Smooth muscle cell (in vitro differentiated cells): ENCODE measurements around the gene AMOTL1. TPM values are rescaled to one million over a fixed set of nuclear protein-coding genes. Genes with fewer than 3 reads are reported as not detected.

Experiments used
- DNase-seq: peaks from one replicate; lab custom pipeline; 2025; ENCODE audit not compliant: unreplicated experiment; lab: John Stamatoyannopoulos, UW
- H2AFZ ChIP-seq: fragments of 200-600 bp; sonication (generic); 2 replicates; pipeline ENCODE4 v1.6.0; 2016; ENCODE audit warnings: antibody characterized with exemption, low read depth, mild to moderate bottlenecking
- H3F3A ChIP-seq: fragments of 200-600 bp; sonication (generic); 2 replicates; pipeline ENCODE4 v1.6.0; 2017; ENCODE audit warnings: antibody characterized with exemption, low read depth
- H3K27ac ChIP-seq: fragments of 200-600 bp; sonication (generic); 2 replicates; pipeline ENCODE4 v1.5.1; 2016; ENCODE audit warnings: low read depth, mild to moderate bottlenecking
- H3K27me3 ChIP-seq: fragments of 200-600 bp; sonication (generic); 2 replicates; pipeline ENCODE4 v1.6.1; 2016; ENCODE audit warnings: low read depth, mild to moderate bottlenecking
- H3K36me3 ChIP-seq: fragments of 200-600 bp; sonication (generic); 2 replicates; pipeline ENCODE4 v1.5.1; 2016; ENCODE audit warnings: low read depth
- H3K4me1 ChIP-seq: fragments of 200-600 bp; sonication (generic); 2 replicates; pipeline ENCODE4 v1.5.1; 2016; ENCODE audit warnings: low read depth
- H3K4me2 ChIP-seq: fragments of 200-600 bp; sonication (generic); 2 replicates; pipeline ENCODE4 v1.6.0; 2016; ENCODE audit warnings: mild to moderate bottlenecking
- H3K4me3 ChIP-seq: fragments of 200-600 bp; sonication (generic); 2 replicates; pipeline ENCODE4 v1.5.1; 2016; ENCODE audit warnings: mild to moderate bottlenecking
- H3K79me2 ChIP-seq: fragments of 200-600 bp; sonication (generic); 2 replicates; pipeline ENCODE4 v1.6.0; 2016; ENCODE audit warnings: low read depth, mild to moderate bottlenecking
- H3K9ac ChIP-seq: fragments of 200-600 bp; sonication (generic); 2 replicates; pipeline ENCODE4 v1.6.0; 2016; ENCODE audit warnings: low read depth
- H3K9me3 ChIP-seq: fragments of 200-600 bp; sonication (generic); replicated peaks from 2 replicates; pipeline ENCODE4 v1.5.1; 2016; ENCODE audit warnings: low read depth
- H4K20me1 ChIP-seq: fragments of 200-600 bp; sonication (generic); 2 replicates; pipeline ENCODE4 v1.6.0; 2016; ENCODE audit warnings: low read depth
- CTCF ChIP-seq: fragments of 200-600 bp; sonication (generic); IDR thresholded peaks from 2 replicates; pipeline ENCODE4 v1.5.1; 2017; ENCODE audit warnings: borderline replicate concordance, mild to moderate bottlenecking, antibody characterized with exemption; ENCODE audit not compliant: insufficient read depth, poor library complexity, severe bottlenecking
- WGBS: methylation state at CpG from one replicate; pipeline ENCODE4 v1.1.7; 2016; ENCODE audit warnings: low lambda C conversion rate; 5-methylcytosine and 5-hydroxymethylcytosine counted together
- polyA plus RNA-seq: library from polyadenylated mRNA; unstranded; fragments of >200 nt; fragmentation: Nextera tagmentation; extraction: Ambion mirVana; gene quantifications from 2 replicates; pipeline ENCODE4 v1.2.1, GENCODE V29; 2016
- total RNA-seq: library from RNA; depleted of rRNA; stranded (reverse); fragments of >200 nt; gene quantifications from 2 replicates; pipeline ENCODE4 v1.2.3, GENCODE V29; 2014

Gene AMOTL1
- total and polyA plus RNA-seq, 2 experiments from 2014 or later = 23.4 to 61.0 TPM

DNA sequence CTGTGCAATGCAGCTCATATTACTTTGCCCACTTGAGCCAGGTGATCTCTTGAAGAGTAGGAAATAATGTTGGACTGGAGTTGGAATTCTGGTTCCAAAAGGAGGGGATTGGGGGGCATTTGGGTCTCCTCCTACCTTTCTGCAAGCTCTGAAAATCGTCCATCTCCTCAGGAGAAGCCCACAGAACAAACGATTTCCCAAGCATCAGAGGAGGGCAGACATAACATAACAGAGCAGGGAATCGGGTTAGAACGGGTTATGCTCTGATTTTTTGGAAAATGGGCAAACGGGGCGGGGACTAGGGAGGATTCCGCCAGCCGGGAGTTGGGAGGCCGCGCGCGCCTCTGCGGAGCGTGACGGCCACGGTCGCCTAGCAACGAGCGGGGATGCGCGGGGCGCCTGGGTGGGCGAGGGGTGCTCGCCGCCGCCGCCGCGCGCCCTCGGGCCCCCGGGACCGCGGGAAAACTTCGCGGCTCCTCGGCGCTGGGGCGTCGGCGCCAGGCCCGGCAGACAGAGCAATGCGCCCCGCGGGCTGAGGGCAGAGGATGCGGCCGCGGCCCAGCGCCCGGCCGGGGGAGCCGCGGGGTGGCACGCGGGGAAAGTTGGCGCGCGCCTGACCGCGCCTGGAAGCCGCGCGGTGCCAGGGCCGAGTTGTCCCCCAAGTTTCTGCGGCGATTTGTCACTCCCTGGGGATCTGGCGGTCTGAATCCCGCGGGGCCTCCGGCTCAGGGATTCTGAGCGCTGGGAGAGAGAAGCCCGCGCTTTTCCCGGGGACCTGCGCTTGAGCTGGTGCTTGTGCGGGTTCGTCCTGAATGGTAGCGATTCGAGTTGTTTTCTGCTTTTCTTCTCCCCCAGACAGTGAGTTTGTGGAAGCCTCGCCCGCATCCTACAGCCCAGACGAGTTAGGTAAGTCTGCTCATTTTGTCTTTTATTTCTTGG, 27.8 kb upstream of the AMOTL1 start:
- H3K9me3 ChIP-seq = no peaks in the 10 kb centered on the region
- no peaks in the 10 kb centered on the region for H3K36me3 ChIP-seq
- no peak for TF ChIP-seq CTCF
- H3K4me3 ChIP-seq = peak overlapping the region; percentile 59
- DNase-seq = no peak
- H3K27ac ChIP-seq = no peak overlapping the region
- H3K4me2 ChIP-seq = peak overlapping the region; percentile 94
- 2% methylated on average over 70 of the region's 82 CpGs for WGBS
- peak overlapping the region; percentile 66 for H2AFZ ChIP-seq
- H3F3A ChIP-seq = no peaks in the 10 kb centered on the region
- no peaks in the 10 kb centered on the region for H3K27me3 ChIP-seq
- H3K79me2 ChIP-seq = no peaks in the 10 kb centered on the region
- peak overlapping the region; percentile 33 for H3K9ac ChIP-seq
- H3K4me1 ChIP-seq = peaks cover under 1% of the 10 kb centered on the region
- H4K20me1 ChIP-seq = no peaks in the 10 kb centered on the region

GRCh38 chr11:94741022-94741679, 27.0 kb upstream of the AMOTL1 start:
- Histone ChIP-seq H3F3A (no peaks in the 10 kb centered on the region), H3K36me3 (no peaks in the 10 kb centered on the region), H3K79me2 (no peaks in the 10 kb centered on the region), H3K27ac (no peak overlapping the region), H3K4me3 (peak overlapping the region; percentile 59), H2AFZ (peak overlapping the region; percentile 66), H4K20me1 (no peaks in the 10 kb centered on the region), H3K4me1 (no peaks in the 10 kb centered on the region), H3K9ac (peak overlapping the region; percentile 33), H3K9me3 (no peaks in the 10 kb centered on the region), H3K27me3 (no peaks in the 10 kb centered on the region), H3K4me2 (peak overlapping the region; percentile 94)
- TF ChIP-seq CTCF = peak; percentile 31
- no peak for DNase-seq
- WGBS = 5% methylated on average over 35 of the region's 35 CpGs

DNA sequence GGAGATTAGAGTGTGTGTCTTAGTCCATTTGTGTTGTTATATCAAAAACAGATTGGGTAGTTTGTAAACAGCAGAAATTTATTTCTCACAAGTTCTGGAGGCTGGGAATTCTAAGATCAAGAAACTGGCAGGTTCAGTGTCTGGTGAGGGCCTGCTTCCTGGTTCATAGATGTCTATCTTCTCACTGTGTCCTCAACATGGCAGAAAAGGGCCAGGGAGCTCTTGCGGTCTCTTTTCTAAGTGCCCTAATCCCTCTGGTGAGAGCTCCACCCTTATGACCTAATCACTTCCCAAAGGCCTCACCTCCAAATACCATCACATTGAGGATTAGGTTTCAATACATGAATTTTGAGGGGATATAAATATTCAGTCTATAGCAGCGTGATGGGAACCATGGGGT, 25.5 kb upstream of the AMOTL1 start:
- Histone ChIP-seq H3K36me3 (no peaks in the 10 kb centered on the region), H3K4me2 (no peak overlapping the region), H4K20me1 (no peaks in the 10 kb centered on the region), H3K9ac (no peak overlapping the region), H3K79me2 (no peaks in the 10 kb centered on the region), H3K27me3 (no peaks in the 10 kb centered on the region), H3K4me1 (peaks cover 8% of the 10 kb centered on the region), H3F3A (no peaks in the 10 kb centered on the region), H2AFZ (no peak overlapping the region), H3K9me3 (no peaks in the 10 kb centered on the region), H3K27ac (no peak overlapping the region), H3K4me3 (no peak overlapping the region)
- 88% methylated on average over 2 of the region's 2 CpGs for WGBS
- no peak for DNase-seq
- TF ChIP-seq CTCF = no peak
